HG02678 (cell line): ENCODE data around the gene MGAT4A.

Experiments used
- ATAC-seq: cut with Tn5 transposase; IDR thresholded peaks from one replicate; pipeline ENCODE4 v1.9.1; 2021; ENCODE audit warnings: mild to moderate bottlenecking, moderate library complexity; ENCODE audit not compliant: unreplicated experiment

The MGAT4A gene

DNA sequence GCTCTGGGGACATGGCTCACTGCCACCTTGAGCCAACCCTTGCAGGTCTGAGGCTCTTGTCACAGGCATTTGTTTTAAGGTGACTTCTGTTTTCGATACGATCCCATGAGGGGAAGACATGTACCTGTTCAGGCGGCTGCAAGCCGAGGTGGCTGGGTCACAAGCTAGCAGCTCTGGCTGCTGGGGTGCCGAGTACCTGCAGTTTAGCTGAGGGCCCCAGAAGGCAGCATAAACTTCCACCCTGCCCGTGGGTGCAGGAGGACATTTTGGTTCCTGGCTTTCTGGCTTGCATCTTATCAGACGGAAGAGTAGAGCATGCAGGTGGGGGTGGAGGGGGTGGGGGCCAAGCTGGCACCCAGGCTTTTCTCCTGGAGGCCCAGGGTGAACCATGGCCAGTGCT is 151.0 kb downstream of the MGAT4A start:
- ATAC-seq, result no peak

DNA sequence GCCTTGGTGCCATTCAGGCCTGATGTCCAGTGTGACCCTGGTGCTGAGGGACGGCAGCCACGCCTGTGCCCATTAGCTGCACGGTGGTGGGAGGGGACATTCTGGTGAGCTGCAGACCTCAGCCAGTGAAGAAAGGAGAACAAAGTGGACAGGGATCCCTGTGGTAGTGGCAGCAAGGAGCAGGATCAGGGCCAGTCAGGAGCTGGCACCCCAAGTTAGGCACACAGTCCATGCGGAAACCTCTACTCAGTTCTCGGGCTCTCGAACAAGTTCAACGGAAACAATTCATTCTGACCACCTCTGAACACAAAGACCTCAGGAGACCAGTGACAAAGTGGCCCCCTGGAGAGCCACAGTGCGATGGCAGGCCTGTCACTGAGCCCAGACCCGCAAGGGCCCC is 152.7 kb downstream of the MGAT4A start:
- ATAC-seq, result no peak

DNA sequence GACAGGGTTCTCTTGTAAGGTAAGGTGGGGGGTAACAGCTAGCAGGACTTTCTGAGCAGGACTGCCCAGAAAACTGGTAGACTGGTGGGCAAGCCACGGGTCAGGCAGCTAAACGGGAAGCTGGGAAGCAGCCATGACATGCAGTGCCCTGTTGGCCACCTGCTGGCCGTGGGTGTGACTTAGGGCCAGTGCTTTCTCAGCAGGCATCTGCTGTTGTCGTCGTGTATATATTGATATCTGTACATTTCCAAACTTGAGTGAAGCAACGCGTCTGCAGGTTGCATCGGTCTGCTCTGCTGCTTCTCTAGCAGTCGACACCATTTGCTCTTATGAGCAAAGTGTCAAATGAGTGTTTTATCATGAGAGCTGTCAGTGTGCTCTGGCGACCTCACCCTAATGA is 153.6 kb downstream of the MGAT4A start:
- no peak for ATAC-seq

DNA sequence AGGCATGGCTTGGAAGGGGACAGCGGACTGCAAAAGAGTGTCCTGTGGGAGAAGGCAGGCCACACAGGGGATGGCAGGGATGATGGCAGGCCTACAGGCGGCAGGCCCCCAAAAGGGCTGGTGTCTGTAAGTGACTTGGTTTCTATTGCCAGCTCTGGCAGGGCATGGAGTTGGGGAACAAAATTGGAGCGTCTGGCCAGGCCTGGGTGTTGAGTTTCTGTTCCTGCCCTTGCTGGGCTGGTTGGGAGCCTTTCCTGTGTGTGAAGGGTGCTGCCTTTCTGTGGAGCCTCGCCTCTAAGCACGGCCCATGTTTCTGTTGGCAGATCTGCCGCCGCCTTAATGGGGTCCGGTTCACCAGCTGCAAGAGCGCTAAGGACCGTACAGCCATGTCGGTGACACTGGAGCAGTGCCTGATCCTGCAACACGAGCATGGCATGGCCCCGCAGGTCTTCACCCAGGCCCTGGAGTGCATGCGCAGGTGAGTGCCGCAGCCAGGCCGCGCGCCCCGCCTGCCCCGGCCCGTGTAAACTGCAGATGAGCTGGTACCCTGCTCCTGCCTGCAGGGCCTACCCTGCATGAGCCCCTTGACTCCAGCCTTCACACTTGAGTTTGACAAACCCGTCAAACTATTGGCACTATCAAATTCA is 154.1 kb downstream of the MGAT4A start:
- ATAC-seq, result no peak

DNA sequence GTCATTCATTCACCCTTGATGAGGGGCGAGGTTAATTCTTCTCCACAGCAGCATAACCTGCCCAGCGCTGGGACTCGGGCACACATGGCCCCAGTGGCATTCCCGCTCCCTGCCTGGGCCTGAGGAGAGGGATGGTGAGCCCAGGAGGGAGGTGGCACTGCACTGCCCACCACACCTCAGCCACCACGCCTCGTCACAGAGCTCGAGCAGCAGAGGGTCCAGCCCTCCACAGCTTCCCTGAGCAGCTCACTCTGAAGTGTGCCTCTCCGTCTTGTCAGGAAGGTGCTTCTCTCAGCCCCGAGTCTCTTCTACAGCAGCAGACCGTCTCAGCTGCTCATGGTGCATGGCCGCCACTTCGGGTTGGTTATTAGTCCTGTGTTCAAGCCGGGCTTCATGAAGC is 157.5 kb downstream of the MGAT4A start:
- ATAC-seq, result no peak

DNA sequence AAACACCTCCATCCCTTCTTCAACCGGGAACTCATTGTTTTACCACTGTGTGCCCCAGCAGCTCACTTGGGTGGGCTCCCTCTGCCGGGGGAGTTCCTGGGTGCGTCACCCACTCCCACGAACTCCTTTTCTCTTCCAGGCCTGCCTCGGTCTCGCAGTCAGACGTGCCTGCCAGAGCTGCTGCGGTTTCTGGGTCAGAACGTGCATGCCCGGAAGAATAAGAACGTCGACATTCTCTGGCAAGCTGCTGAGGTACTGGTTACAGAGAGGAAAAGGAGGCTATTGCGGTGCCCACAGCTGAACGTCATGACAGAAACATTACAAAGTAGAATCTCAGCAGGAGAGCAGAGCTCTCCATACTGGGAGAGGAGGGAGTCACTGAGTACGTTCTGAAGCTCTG is 158.3 kb downstream of the MGAT4A start:
- no peak for ATAC-seq

DNA sequence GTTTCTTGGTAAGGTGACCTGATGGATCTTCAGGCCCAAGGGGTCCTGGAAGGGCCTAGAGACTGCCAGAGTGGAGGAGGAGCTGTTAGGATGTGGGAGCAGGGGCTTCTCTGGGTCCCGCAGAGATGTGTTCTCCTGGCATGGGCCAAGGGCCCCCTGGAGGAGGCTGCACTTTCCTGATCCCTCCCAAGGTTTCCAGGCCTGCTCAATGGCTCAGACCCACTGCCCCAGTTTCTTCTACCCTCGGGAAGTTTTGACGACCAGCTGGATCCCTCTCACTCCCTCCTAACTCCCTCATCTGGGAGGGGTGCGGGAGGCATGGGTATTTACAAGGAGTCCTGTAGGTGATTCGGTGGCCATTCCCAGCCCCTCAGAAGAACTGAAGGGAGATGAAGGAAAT is 158.7 kb downstream of the MGAT4A start:
- ATAC-seq, result no peak

DNA sequence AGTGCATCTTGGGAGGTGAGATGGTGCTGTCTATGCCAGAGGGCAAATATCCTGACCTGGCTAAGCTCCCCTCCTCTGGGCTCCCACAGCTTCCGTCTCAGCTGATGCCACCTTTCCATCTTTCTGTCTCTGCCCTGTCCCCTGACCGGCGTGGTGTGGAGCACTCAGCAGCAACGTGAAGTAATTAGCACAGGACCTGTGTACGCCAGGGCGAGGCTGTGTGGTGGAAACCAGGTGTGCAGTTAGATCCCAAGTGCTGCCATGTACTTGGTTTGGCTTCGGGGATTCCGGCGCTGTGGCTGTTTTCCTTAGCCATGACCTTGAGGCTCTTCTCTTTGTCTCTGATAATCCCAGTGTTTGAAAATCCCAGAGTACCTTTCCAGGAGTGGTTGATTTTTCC is 159.1 kb downstream of the MGAT4A start:
- ATAC-seq, result no peak

DNA sequence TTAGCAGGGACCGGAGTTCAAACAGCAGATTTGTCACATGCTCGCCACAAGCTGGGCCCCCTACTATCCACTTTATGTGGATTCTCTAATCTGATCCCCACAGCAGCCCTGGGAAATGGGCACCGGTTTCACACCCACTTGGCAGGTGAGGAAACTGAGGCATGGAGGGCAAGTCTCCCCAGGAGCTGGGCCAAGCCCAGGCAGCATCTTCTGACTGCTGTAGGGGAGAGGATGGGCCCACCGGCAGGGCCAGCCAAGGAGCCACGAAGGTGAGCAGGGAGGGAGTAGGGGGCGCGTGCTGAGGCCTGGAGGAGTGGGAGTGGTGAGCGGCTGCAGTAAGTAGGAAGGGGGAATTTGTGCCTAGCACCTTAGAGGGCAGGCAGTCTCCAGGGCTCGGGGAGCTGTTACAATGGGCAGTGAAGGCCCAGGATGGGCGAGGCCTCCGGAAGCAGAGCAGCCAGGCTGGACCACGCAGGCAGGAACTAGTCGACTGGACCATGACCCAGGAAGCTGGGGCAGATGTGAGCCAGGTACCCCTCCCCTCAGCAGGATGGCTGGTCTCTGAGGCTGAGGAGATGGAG is 159.7 kb downstream of the MGAT4A start:
- no peak for ATAC-seq

DNA sequence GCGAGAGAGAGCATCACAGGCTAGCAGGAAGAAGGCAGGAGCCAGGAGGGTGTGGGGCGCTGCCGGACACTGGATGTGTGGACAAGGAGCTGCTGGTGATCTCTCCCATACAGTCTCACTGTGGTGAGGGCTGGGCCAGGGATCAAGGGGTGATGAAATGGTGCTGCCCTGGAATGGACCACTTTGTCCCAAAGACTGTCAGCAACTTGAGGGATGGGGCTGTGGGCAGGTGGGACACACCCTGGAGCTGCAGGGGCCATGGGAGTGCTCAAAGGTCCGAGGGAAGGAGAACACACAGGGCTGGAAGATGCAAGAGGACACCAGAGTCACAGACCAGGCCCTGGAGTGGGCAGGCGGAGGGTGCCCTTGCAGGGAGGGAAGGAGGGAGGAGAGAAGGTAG is 160.6 kb downstream of the MGAT4A start:
- no peak for ATAC-seq

DNA sequence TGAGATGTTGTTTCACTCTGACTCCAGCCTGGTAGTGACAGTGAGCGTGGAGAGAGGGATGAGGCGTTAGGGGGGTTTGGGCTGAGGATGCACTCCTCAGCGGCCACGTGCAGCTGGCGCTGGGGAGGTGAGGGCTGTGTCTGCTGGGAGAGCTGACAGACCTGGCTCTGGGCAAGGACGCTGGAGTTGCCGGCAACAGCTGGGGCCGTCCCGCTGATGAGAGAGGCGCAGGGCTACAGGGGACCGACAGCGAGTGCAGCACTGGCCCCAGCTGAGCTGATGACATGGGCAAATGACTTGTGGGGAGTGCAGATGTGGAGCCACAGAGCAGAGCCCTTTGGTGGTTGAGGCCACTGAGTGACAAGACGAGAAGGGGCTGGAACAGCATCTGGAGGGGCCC is 161.0 kb downstream of the MGAT4A start:
- ATAC-seq, result no peak

DNA sequence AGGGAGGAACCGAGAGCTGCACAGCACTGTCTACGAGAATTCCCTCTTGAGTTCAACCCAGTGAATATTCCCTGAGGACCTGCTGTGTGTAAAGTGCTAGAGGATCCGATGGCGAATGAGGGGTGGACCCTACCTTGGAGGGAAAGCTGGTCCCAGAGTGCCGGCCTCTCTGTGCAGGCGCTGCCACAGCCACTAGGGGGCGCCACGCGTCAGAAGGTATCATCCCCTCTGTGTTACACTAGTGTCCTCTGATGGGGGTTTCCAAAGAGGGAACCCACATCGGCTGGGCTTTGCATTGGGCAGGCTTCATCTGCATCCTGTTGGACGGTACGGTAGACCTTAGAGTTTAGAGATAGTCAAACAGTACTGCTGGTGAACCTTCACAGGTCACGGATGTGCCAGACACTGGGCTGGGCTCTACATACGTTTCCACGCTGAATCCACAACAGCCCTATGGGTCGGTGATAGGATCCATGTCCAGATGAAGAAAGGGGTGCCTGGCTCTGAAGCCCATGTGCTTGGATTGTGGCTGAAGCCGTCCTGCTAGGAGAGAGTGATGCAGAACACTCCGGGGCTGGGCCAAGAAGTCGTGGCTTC is 161.6 kb downstream of the MGAT4A start:
- ATAC-seq, result no peak
